Cardiac fibroblast (primary cell): ENCODE results near the gene MEGF10.

Experiments used
- DNase-seq, 2 donors: peaks; one replicate each; pipeline versions ENCODE4 v3.0.0 to v3.0.0-alpha.2; 2010; ENCODE audit warnings: low read depth in 2 of 2
- H3K4me3 ChIP-seq, 2 donors: replicated peaks in 1 of 2; 1 replicate in 1 of 2; 2 replicates in 1 of 2; pipeline ENCODE4 v1.5.1; 2011; ENCODE audit warnings: low read depth in 2 of 2, low read length in 2 of 2, mild to moderate bottlenecking in 2 of 2, moderate library complexity in 1 of 2
- CTCF ChIP-seq: IDR thresholded peaks from one replicate; pipeline ENCODE4 v1.5.1; 2011; ENCODE audit warnings: low read depth, mild to moderate bottlenecking, low read length, inconsistent platforms

The MEGF10 gene

GRCh38 chr5:127375544-127376091 is 85.0 kb downstream of the MEGF10 start:
- no peak for DNase-seq
- no peak overlapping the region for H3K4me3 ChIP-seq
- no peak for TF ChIP-seq CTCF

GRCh38 chr5:127377651-127378050 is 87.1 kb downstream of the MEGF10 start:
- TF ChIP-seq CTCF = no peak
- no peak for DNase-seq
- no peak overlapping the region for H3K4me3 ChIP-seq

GRCh38 chr5:127385936-127386335 is 95.3 kb downstream of the MEGF10 start:
- TF ChIP-seq CTCF = no peak
- no peak for DNase-seq
- no peak overlapping the region for H3K4me3 ChIP-seq

- no peak for TF ChIP-seq CTCF
- no peak overlapping the region for H3K4me3 ChIP-seq
- DNase-seq = peak; percentile 3 to 85
These were observed 96.0 kb downstream of the MEGF10 start for GRCh38 chr5:127386557-127386956.

GRCh38 chr5:127389601-127390000 is 99.0 kb downstream of the MEGF10 start:
- TF ChIP-seq CTCF = no peak
- no peak overlapping the region for H3K4me3 ChIP-seq
- no peak for DNase-seq

GRCh38 chr5:127392762-127393161 is 102.2 kb downstream of the MEGF10 start:
- no peak overlapping the region for H3K4me3 ChIP-seq
- DNase-seq = no peak
- TF ChIP-seq CTCF = no peak

GRCh38 chr5:127396490-127397155 is 106.0 kb downstream of the MEGF10 start:
- no peak for DNase-seq
- TF ChIP-seq CTCF = no peak
- H3K4me3 ChIP-seq = no peak overlapping the region
